NCI-H2029 treated with DMSO at 0.1 percent for 48 hours (cell line): Measurements from ENCODE around the gene ERGIC2.
"Not testable (repeated sequence)": the region's sequence is repeated elsewhere in the genome, so short reads cannot be mapped to it uniquely, and the experiment has no call there.

Experiments
- DNase-seq: peaks from one replicate; lab custom pipeline; 2025; lab: John Stamatoyannopoulos, UW

The ERGIC2 gene

GRCh38 chr12:29380536-29381523 is at the start of gene ERGIC2:
Gene ERGIC2 (minus strand): TSS chr12:29381172. CDS start chr12:29371633, 9,539 bp downstream.
- DNase-seq = peak; percentile 99

GRCh38 chr12:29430716-29431044 is 49.7 kb upstream of the ERGIC2 start:
- DNase-seq = no peak

GRCh38 chr12:29429999-29430715 is 49.2 kb upstream of the ERGIC2 start:
- DNase-seq = no peak

- no peak for DNase-seq
Observed at GRCh38 chr12:29428633-29429032, 47.7 kb upstream of the ERGIC2 start.

GRCh38 chr12:29427964-29428363 is 47.0 kb upstream of the ERGIC2 start:
- DNase-seq = no peak

GRCh38 chr12:29426498-29426897 is 45.5 kb upstream of the ERGIC2 start:
- DNase-seq = no peak

- no peak for DNase-seq
Observed at GRCh38 chr12:29425722-29426121, 44.8 kb upstream of the ERGIC2 start.

- DNase-seq = no peak
Observed at GRCh38 chr12:29416748-29417147, 35.8 kb upstream of the ERGIC2 start.

- DNase-seq = no peak
Observed at GRCh38 chr12:29415111-29415510, 34.1 kb upstream of the ERGIC2 start.

- no peak for DNase-seq
Observed at GRCh38 chr12:29414368-29414767, 33.4 kb upstream of the ERGIC2 start.

GRCh38 chr12:29405561-29405960 is 24.6 kb upstream of the ERGIC2 start:
- no peak for DNase-seq

- no peak for DNase-seq
Observed at GRCh38 chr12:29403991-29404390, 23.0 kb upstream of the ERGIC2 start.

GRCh38 chr12:29402437-29402836 is 21.5 kb upstream of the ERGIC2 start:
- no peak for DNase-seq

- no peak for DNase-seq
Observed at GRCh38 chr12:29398495-29398894, 17.5 kb upstream of the ERGIC2 start.

- no peak for DNase-seq
Observed at GRCh38 chr12:29396774-29397173, 15.8 kb upstream of the ERGIC2 start.

- no peak for DNase-seq
Observed at GRCh38 chr12:29395356-29395755, 14.4 kb upstream of the ERGIC2 start.

GRCh38 chr12:29390419-29390818 is 9.4 kb upstream of the ERGIC2 start:
- DNase-seq = not testable (repeated sequence)

- no peak for DNase-seq
Observed at GRCh38 chr12:29389295-29389919, 8.4 kb upstream of the ERGIC2 start.

GRCh38 chr12:29386084-29386680 is 5.2 kb upstream of the ERGIC2 start:
- DNase-seq = not testable (repeated sequence)

- DNase-seq = not testable (repeated sequence)
Observed at GRCh38 chr12:29385194-29385593, 4.2 kb upstream of the ERGIC2 start.

GRCh38 chr12:29382251-29382650 is 1.3 kb upstream of the ERGIC2 start:
- DNase-seq = no peak

GRCh38 chr12:29376118-29376517 is 4.9 kb downstream of the ERGIC2 start:
- DNase-seq = no peak
